SK-N-SH treated with all-trans-retinoic acid at 6 μM for 48 hours (cell line): ENCODE measurements around the gene CCDC39.

ENCODE experiments used
- ATAC-seq: fragments of 200-7000 bp; cut with Tn5 transposase; 3 replicates; pipeline ENCODE4 v1.9.1; 2020; ENCODE audit warnings: mild to moderate bottlenecking, moderate library complexity
- ARNTL ChIP-seq: fragments of 450-650 bp; formaldehyde crosslinking; IDR thresholded peaks from 2 replicates; pipeline ENCODE4 v1.5.0; 2020; ENCODE audit warnings: low read depth, mild to moderate bottlenecking, moderate library complexity, borderline replicate concordance
- BACH2 ChIP-seq: fragments of 250-450 bp; sonication (Bioruptor Pico); IDR thresholded peaks from 2 replicates; pipeline ENCODE4 v1.9.0; 2021; ENCODE audit warnings: mild to moderate bottlenecking, borderline replicate concordance
- GLIS3 ChIP-seq: fragments of 250-450 bp; sonication (Bioruptor Pico); IDR thresholded peaks from 2 replicates; pipeline ENCODE4 v1.5.0; 2020; ENCODE audit warnings: mild to moderate bottlenecking, moderate library complexity
- ISL1 ChIP-seq: fragments of 250-450 bp; sonication (Bioruptor Pico); IDR thresholded peaks from 2 replicates; pipeline ENCODE4 v2.1.2; 2022; ENCODE audit warnings: mild to moderate bottlenecking, moderate library complexity
- OSR1 ChIP-seq: fragments of 250-450 bp; sonication (Bioruptor Pico); IDR thresholded peaks from 2 replicates; pipeline ENCODE4 v1.8.0; 2022; ENCODE audit warnings: moderate library complexity, mild to moderate bottlenecking, inconsistent platforms
- PPARA ChIP-seq: fragments of 250-450 bp; sonication (Bioruptor Pico); IDR thresholded peaks from 2 replicates; pipeline ENCODE4 v1.5.0; 2020; ENCODE audit warnings: mild to moderate bottlenecking, borderline replicate concordance
- RARB ChIP-seq: fragments of 250-450 bp; sonication (Bioruptor Pico); IDR thresholded peaks from 2 replicates; pipeline ENCODE4 v1.8.0; 2021; ENCODE audit warnings: mild to moderate bottlenecking, moderate library complexity
- SNAI2 ChIP-seq: fragments of 250-450 bp; sonication (Bioruptor Pico); IDR thresholded peaks from 2 replicates; pipeline ENCODE4 v1.5.0; 2020; ENCODE audit warnings: mild to moderate bottlenecking, moderate library complexity
- TCF4 ChIP-seq: fragments of 250-450 bp; sonication (Bioruptor Pico); IDR thresholded peaks from 2 replicates; pipeline ENCODE4 v1.8.0; 2021; ENCODE audit warnings: mild to moderate bottlenecking, moderate library complexity, borderline replicate concordance
- TOX ChIP-seq: fragments of 250-450 bp; sonication (Bioruptor Pico); IDR thresholded peaks from 2 replicates; pipeline ENCODE4 v1.8.0; 2021; ENCODE audit warnings: mild to moderate bottlenecking, moderate library complexity, borderline replicate concordance
- ZC3H10 ChIP-seq: fragments of 250-450 bp; sonication (Bioruptor Pico); IDR thresholded peaks from 2 replicates; pipeline ENCODE4 v1.5.1; 2021; ENCODE audit warnings: mild to moderate bottlenecking, moderate library complexity
- ZFP30 ChIP-seq: fragments of 450-650 bp; formaldehyde crosslinking; IDR thresholded peaks from 2 replicates; pipeline ENCODE4 v1.5.0; 2022; ENCODE audit warnings: mild to moderate bottlenecking, moderate library complexity
- ZNF70 ChIP-seq: fragments of 450-650 bp; formaldehyde crosslinking; IDR thresholded peaks from 2 replicates; pipeline ENCODE4 v1.5.0; 2020; ENCODE audit warnings: mild to moderate bottlenecking, moderate library complexity
- ZNF8 ChIP-seq: fragments of 450-650 bp; formaldehyde crosslinking; IDR thresholded peaks from 2 replicates; pipeline ENCODE4 v1.5.0; 2020; ENCODE audit warnings: mild to moderate bottlenecking, moderate library complexity
- TF ChIP-seq, protein P1 (sequence below): fragments of 250-450 bp; sonication (Bioruptor Pico); IDR thresholded peaks from 2 replicates; pipeline ENCODE4 v1.5.1; 2021; ENCODE audit warnings: mild to moderate bottlenecking, moderate library complexity
- TF ChIP-seq, protein P2 (sequence below): fragments of 250-450 bp; sonication (Bioruptor Pico); IDR thresholded peaks from 2 replicates; pipeline ENCODE4 v1.5.0; 2020; ENCODE audit warnings: mild to moderate bottlenecking, moderate library complexity
- TF ChIP-seq, protein P3 (sequence below): fragments of 250-450 bp; sonication (Bioruptor Pico); IDR thresholded peaks from 2 replicates; pipeline ENCODE4 v1.8.0; 2021; ENCODE audit warnings: low read depth, mild to moderate bottlenecking, moderate library complexity, borderline replicate concordance
- TF ChIP-seq, protein P4 (sequence below): fragments of 250-450 bp; sonication (Bioruptor Pico); IDR thresholded peaks from 2 replicates; pipeline ENCODE4 v1.8.0; 2020; ENCODE audit warnings: mild to moderate bottlenecking, moderate library complexity, borderline replicate concordance
- TF ChIP-seq, protein P5 (sequence below): fragments of 250-450 bp; sonication (Bioruptor Pico); IDR thresholded peaks from 2 replicates; pipeline ENCODE4 v1.5.1; 2020; ENCODE audit warnings: low read depth, mild to moderate bottlenecking, moderate library complexity

The CCDC39 gene

DNA sequence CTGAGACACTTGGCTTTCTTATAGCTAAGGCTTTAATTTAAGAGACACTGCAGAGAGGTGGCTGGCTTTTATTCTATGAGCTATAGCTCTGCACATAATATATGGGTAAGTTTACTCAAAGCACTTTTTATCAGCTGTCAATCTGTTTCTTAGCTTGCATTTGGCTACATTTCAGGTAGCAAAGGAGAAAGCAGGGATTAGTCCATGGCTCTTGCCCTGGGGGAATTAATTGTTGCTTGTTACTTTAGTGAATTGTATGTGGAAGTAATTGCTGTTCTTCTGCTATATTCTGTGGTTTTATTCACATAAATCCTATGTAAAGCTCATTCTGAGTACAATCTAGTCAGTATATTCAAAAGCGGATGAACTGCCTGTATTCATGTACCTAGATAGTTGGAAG is 14.4 kb upstream of the CCDC39 start (continued):
- TF ChIP-seq PPARA (CRISPR knock-in tag) (no peak), ZFP30 (no peak), ZC3H10 (CRISPR knock-in tag) (no peak), ISL1 (no peak), ZNF8 (CRISPR knock-in tag) (no peak)
- TF ChIP-seq, protein P1, sequence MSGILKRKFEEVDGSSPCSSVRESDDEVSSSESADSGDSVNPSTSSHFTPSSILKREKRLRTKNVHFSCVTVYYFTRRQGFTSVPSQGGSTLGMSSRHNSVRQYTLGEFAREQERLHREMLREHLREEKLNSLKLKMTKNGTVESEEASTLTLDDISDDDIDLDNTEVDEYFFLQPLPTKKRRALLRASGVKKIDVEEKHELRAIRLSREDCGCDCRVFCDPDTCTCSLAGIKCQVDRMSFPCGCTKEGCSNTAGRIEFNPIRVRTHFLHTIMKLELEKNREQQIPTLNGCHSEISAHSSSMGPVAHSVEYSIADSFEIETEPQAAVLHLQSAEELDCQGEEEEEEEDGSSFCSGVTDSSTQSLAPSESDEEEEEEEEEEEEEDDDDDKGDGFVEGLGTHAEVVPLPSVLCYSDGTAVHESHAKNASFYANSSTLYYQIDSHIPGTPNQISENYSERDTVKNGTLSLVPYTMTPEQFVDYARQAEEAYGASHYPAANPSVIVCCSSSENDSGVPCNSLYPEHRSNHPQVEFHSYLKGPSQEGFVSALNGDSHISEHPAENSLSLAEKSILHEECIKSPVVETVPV (CRISPR knock-in tag), result no peak
- TF ChIP-seq, all 23 proteins: peak for 0

DNA sequence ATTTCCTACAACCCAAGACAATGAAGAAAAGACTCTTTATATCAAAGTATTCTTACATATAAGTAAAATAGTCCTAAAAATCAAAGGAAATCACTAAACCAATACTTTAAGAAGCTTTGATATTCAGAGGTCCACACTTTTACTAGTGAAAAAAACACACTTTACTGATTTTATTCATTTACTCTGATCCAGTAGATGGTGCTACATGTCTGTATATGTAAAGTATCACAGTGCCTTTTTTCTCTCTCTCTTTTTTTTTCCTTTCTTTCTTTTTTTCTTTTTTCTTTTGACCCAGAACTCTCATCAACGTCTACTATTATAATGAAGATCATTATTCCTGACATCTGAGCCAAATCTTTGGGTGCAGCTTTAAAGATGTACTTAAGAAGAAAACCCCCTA is 10.8 kb upstream of the CCDC39 start:
- TF ChIP-seq GLIS3, result no peak
- TF ChIP-seq, protein P2, sequence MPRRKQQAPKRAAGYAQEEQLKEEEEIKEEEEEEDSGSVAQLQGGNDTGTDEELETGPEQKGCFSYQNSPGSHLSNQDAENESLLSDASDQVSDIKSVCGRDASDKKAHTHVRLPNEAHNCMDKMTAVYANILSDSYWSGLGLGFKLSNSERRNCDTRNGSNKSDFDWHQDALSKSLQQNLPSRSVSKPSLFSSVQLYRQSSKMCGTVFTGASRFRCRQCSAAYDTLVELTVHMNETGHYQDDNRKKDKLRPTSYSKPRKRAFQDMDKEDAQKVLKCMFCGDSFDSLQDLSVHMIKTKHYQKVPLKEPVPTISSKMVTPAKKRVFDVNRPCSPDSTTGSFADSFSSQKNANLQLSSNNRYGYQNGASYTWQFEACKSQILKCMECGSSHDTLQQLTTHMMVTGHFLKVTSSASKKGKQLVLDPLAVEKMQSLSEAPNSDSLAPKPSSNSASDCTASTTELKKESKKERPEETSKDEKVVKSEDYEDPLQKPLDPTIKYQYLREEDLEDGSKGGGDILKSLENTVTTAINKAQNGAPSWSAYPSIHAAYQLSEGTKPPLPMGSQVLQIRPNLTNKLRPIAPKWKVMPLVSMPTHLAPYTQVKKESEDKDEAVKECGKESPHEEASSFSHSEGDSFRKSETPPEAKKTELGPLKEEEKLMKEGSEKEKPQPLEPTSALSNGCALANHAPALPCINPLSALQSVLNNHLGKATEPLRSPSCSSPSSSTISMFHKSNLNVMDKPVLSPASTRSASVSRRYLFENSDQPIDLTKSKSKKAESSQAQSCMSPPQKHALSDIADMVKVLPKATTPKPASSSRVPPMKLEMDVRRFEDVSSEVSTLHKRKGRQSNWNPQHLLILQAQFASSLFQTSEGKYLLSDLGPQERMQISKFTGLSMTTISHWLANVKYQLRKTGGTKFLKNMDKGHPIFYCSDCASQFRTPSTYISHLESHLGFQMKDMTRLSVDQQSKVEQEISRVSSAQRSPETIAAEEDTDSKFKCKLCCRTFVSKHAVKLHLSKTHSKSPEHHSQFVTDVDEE, result no peak
- no peak for TF ChIP-seq ISL1
- TF ChIP-seq TOX, result no peak
- TF ChIP-seq BACH2 (CRISPR knock-in tag), result no peak
- TF ChIP-seq, protein P3, sequence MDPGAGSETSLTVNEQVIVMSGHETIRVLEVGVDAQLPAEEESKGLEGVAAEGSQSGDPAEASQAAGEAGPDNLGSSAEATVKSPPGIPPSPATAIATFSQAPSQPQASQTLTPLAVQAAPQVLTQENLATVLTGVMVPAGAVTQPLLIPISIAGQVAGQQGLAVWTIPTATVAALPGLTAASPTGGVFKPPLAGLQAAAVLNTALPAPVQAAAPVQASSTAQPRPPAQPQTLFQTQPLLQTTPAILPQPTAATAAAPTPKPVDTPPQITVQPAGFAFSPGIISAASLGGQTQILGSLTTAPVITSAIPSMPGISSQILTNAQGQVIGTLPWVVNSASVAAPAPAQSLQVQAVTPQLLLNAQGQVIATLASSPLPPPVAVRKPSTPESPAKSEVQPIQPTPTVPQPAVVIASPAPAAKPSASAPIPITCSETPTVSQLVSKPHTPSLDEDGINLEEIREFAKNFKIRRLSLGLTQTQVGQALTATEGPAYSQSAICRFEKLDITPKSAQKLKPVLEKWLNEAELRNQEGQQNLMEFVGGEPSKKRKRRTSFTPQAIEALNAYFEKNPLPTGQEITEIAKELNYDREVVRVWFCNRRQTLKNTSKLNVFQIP (CRISPR knock-in tag), result no peak
- TF ChIP-seq OSR1 (CRISPR knock-in tag), result no peak
- no peak for TF ChIP-seq ZC3H10 (CRISPR knock-in tag)
- TF ChIP-seq TCF4 (CRISPR knock-in tag), result no peak
- no peak for TF ChIP-seq ARNTL (CRISPR knock-in tag)
- TF ChIP-seq, protein P4, sequence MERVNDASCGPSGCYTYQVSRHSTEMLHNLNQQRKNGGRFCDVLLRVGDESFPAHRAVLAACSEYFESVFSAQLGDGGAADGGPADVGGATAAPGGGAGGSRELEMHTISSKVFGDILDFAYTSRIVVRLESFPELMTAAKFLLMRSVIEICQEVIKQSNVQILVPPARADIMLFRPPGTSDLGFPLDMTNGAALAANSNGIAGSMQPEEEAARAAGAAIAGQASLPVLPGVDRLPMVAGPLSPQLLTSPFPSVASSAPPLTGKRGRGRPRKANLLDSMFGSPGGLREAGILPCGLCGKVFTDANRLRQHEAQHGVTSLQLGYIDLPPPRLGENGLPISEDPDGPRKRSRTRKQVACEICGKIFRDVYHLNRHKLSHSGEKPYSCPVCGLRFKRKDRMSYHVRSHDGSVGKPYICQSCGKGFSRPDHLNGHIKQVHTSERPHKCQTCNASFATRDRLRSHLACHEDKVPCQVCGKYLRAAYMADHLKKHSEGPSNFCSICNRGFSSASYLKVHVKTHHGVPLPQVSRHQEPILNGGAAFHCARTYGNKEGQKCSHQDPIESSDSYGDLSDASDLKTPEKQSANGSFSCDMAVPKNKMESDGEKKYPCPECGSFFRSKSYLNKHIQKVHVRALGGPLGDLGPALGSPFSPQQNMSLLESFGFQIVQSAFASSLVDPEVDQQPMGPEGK (CRISPR knock-in tag), result no peak
- TF ChIP-seq, protein P5, sequence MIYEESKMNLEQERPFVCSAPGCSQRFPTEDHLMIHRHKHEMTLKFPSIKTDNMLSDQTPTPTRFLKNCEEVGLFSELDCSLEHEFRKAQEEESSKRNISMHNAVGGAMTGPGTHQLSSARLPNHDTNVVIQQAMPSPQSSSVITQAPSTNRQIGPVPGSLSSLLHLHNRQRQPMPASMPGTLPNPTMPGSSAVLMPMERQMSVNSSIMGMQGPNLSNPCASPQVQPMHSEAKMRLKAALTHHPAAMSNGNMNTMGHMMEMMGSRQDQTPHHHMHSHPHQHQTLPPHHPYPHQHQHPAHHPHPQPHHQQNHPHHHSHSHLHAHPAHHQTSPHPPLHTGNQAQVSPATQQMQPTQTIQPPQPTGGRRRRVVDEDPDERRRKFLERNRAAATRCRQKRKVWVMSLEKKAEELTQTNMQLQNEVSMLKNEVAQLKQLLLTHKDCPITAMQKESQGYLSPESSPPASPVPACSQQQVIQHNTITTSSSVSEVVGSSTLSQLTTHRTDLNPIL (CRISPR knock-in tag), result no peak
- no peak for TF ChIP-seq RARB (CRISPR knock-in tag)
- TF ChIP-seq, all 23 proteins: peak for 0
- no peak for ATAC-seq

DNA sequence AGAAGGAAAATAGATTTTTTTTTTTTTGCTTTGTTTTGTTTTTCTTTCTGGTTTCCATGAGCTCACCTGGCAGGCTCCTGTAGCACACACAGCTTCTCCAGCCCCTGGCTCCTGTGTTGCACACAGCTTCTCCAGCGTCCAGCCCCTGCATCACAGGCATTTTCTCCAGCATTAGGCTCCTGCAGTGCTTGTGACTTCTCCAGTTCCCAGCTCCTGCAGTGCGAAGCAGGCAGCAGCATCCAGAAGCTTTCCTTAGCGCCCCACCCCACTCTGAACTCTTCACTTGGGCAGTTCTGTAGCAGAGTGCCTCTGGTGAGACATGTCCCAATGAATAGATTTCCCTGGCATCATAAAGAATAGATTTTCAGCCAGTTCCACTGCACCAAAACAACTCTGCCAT is 5.5 kb upstream of the CCDC39 start:
- no peak for ATAC-seq
- TF ChIP-seq, protein P2, result no peak
- no peak for TF ChIP-seq ZNF70 (CRISPR knock-in tag)
- TF ChIP-seq PPARA (CRISPR knock-in tag), result no peak
- no peak for TF ChIP-seq ISL1
- TF ChIP-seq TOX, result no peak
- no peak for TF ChIP-seq RARB (CRISPR knock-in tag)
- TF ChIP-seq TCF4 (CRISPR knock-in tag), result no peak
- no peak for TF ChIP-seq SNAI2
- no peak for TF ChIP-seq ARNTL (CRISPR knock-in tag)
- no peak for TF ChIP-seq ZC3H10 (CRISPR knock-in tag)
- TF ChIP-seq, all 23 proteins: peak for 0
